H9 (cell line): Measurements from ENCODE around the gene PEPD. TPM values are rescaled to one million over a fixed set of nuclear protein-coding genes. Genes with fewer than 3 reads are reported as not detected.
A peak's percentile ranks its signal among the peaks of the same experiment; 100 is the strongest.

ENCODE experiments used
- DNase-seq: peaks from one replicate; pipeline ENCODE4 v3.0.0-alpha.2; 2017
- H2AFZ ChIP-seq: one replicate; pipeline ENCODE4 v1.6.1; 2013; ENCODE audit warnings: mild to moderate bottlenecking, low read length, control low read depth, moderate library complexity
- H2AK5ac ChIP-seq: 2 replicates; pipeline ENCODE4 v1.6.1; 2013; ENCODE audit warnings: low read length, control low read depth, mixed read lengths; ENCODE audit not compliant: insufficient read length
- H2BK120ac ChIP-seq: one replicate; pipeline ENCODE4 v1.6.1; 2013; ENCODE audit warnings: low read depth, mild to moderate bottlenecking, low read length, control low read depth, inconsistent platforms; ENCODE audit not compliant: poor library complexity, severe bottlenecking
- H2BK12ac ChIP-seq: 2 replicates; pipeline ENCODE4 v1.6.1; 2013; ENCODE audit warnings: low read length, control low read depth, mixed read lengths, low read depth; ENCODE audit not compliant: insufficient read length
- H2BK15ac ChIP-seq: 2 replicates; pipeline ENCODE4 v1.6.1; 2013; ENCODE audit warnings: low read depth, low read length, control low read depth
- H2BK20ac ChIP-seq: one replicate; pipeline ENCODE4 v1.6.1; 2013; ENCODE audit warnings: low read depth, mild to moderate bottlenecking, low read length, control low read depth, inconsistent platforms; ENCODE audit not compliant: poor library complexity, severe bottlenecking
- H2BK5ac ChIP-seq: 2 replicates; pipeline ENCODE4 v1.6.1; 2013; ENCODE audit warnings: low read length, control low read depth, mixed read lengths; ENCODE audit not compliant: insufficient read length
- H3K14ac ChIP-seq: 2 replicates; pipeline ENCODE4 v1.6.1; 2013; ENCODE audit warnings: low read length, control low read depth; ENCODE audit not compliant: insufficient read depth
- H3K18ac ChIP-seq: 2 replicates; pipeline ENCODE4 v1.6.1; 2013; ENCODE audit warnings: low read depth, mild to moderate bottlenecking, mixed read lengths, low read length, control low read depth; ENCODE audit not compliant: insufficient read length
- H3K23ac ChIP-seq: 2 replicates; pipeline ENCODE4 v1.6.1; 2013; ENCODE audit warnings: low read length, control low read depth, mixed read lengths, low read depth; ENCODE audit not compliant: insufficient read length
- H3K23me2 ChIP-seq: 2 replicates; pipeline ENCODE4 v1.6.1; 2013; ENCODE audit warnings: low read depth, mild to moderate bottlenecking, mixed read lengths, low read length, control low read depth; ENCODE audit not compliant: insufficient read length, poor library complexity, severe bottlenecking
- H3K27ac ChIP-seq: 2 replicates; pipeline ENCODE4 v1.5.1; 2013; ENCODE audit warnings: low read length, control low read depth, mixed read lengths, low read depth; ENCODE audit not compliant: insufficient read length
- H3K27me3 ChIP-seq: 2 replicates; pipeline ENCODE4 v1.6.1; 2013; ENCODE audit warnings: low read length, control low read depth, inconsistent platforms; ENCODE audit not compliant: insufficient read depth
- H3K4ac ChIP-seq: 2 replicates; pipeline ENCODE4 v1.6.1; 2013; ENCODE audit warnings: low read depth, mild to moderate bottlenecking, control low read depth, inconsistent platforms, low read length, moderate library complexity
- H3K4me1 ChIP-seq: 2 replicates; pipeline ENCODE4 v1.6.1; 2013; ENCODE audit warnings: low read length, control low read depth, inconsistent platforms; ENCODE audit not compliant: insufficient read depth
- H3K4me2 ChIP-seq: 2 replicates; pipeline ENCODE4 v1.6.1; 2013; ENCODE audit warnings: low read length, control low read depth, mixed read lengths; ENCODE audit not compliant: insufficient read length, insufficient read depth
- H3K56ac ChIP-seq: 2 replicates; pipeline ENCODE4 v1.6.1; 2013; ENCODE audit warnings: low read depth, mild to moderate bottlenecking, mixed read lengths, low read length, control low read depth; ENCODE audit not compliant: insufficient read length
- H3K79me1 ChIP-seq: 2 replicates; pipeline ENCODE4 v1.6.1; 2013; ENCODE audit warnings: low read depth, mild to moderate bottlenecking, moderate library complexity, low read length, control low read depth, inconsistent platforms; ENCODE audit not compliant: insufficient read depth, poor library complexity, severe bottlenecking
- H3K79me2 ChIP-seq: 2 replicates; pipeline ENCODE4 v1.6.1; 2013; ENCODE audit warnings: low read length, control low read depth, inconsistent platforms; ENCODE audit not compliant: insufficient read depth
- H3K9ac ChIP-seq: 2 replicates; pipeline ENCODE4 v1.6.1; 2013; ENCODE audit warnings: low read length, control low read depth, mixed read lengths; ENCODE audit not compliant: insufficient read length; ENCODE audit errors: extremely low read depth
- H3K9me3 ChIP-seq: one replicate; pipeline ENCODE4 v1.6.1; 2013; ENCODE audit warnings: low read depth, low read length, inconsistent platforms; ENCODE audit not compliant: control insufficient read depth
- H3T11ph ChIP-seq: one replicate; pipeline ENCODE4 v1.6.1; 2013; ENCODE audit warnings: mild to moderate bottlenecking, low read length, control low read depth, inconsistent platforms
- H4K20me1 ChIP-seq: one replicate; pipeline ENCODE4 v1.6.1; 2013; ENCODE audit not compliant: control insufficient read depth, insufficient read length, insufficient read depth
- H4K5ac ChIP-seq: 2 replicates; pipeline ENCODE4 v1.6.1; 2013; ENCODE audit warnings: low read depth, mild to moderate bottlenecking, mixed read lengths, low read length, control low read depth; ENCODE audit not compliant: insufficient read length
- H4K8ac ChIP-seq: replicated peaks from 2 replicates; pipeline ENCODE4 v1.6.1; 2013; ENCODE audit warnings: low read length, control low read depth, mixed read lengths, low read depth; ENCODE audit not compliant: insufficient read length
- H4K91ac ChIP-seq: 2 replicates; pipeline ENCODE4 v1.6.1; 2013; ENCODE audit warnings: low read depth, mild to moderate bottlenecking, moderate library complexity, mixed read lengths, low read length, control low read depth; ENCODE audit not compliant: insufficient read length
- H3K27ac Mint-ChIP-seq, 3 experiments: 2 replicates in 2 of 3; 3 replicates in 1 of 3; pipeline ENCODE4 v1.8.0; 2020 to 2021; ENCODE audit warnings: mixed read lengths in 3 of 3, mild to moderate bottlenecking in 1 of 3, moderate library complexity in 1 of 3
- H3K27me3 Mint-ChIP-seq: 2 replicates; pipeline ENCODE4 v1.8.0; 2021; ENCODE audit warnings: low read depth, mild to moderate bottlenecking, moderate library complexity, mixed read lengths
- H3K36me3 Mint-ChIP-seq, 3 experiments: 2 replicates in 2 of 3; 3 replicates in 1 of 3; pipeline ENCODE4 v1.8.0; 2020 to 2021; ENCODE audit warnings: low read depth in 3 of 3, mixed read lengths in 3 of 3; ENCODE audit not compliant: insufficient read depth in 1 of 3
- H3K4me1 Mint-ChIP-seq, 2 experiments: 2 replicates each; pipeline ENCODE4 v1.8.0; 2020; ENCODE audit warnings: mixed read lengths in 2 of 2
- H3K4me3 Mint-ChIP-seq, 2 experiments: 2 replicates in 1 of 2; 3 replicates in 1 of 2; pipeline ENCODE4 v1.8.0; 2020 to 2021; ENCODE audit warnings: mild to moderate bottlenecking in 2 of 2, mixed read lengths in 2 of 2, moderate library complexity in 1 of 2
- H3K9me3 Mint-ChIP-seq, 2 experiments: 2 replicates in 1 of 2; 3 replicates in 1 of 2; pipeline ENCODE4 v1.8.0; 2020; ENCODE audit warnings: mild to moderate bottlenecking in 2 of 2, mixed read lengths in 2 of 2, moderate library complexity in 1 of 2
- CTCF ChIP-seq: fragments of 200-600 bp; sonication (generic); conservative IDR thresholded peaks from 3 replicates; pipeline ENCODE4 v1.8.0; 2021; ENCODE audit warnings: antibody characterized with exemption, mild to moderate bottlenecking
- WGBS: extraction: QIAGEN DNeasy Blood & Tissue Kit; methylation state at CpG from one replicate; pipeline ENCODE4 v1.1.7; 2013; ENCODE audit warnings: missing lambda C conversion rate, low lambda C conversion rate, mixed read lengths; ENCODE audit not compliant: insufficient read length; ENCODE audit errors: extremely low coverage; 5-methylcytosine and 5-hydroxymethylcytosine counted together
- total RNA-seq: library from RNA; stranded (reverse); gene quantifications from 2 replicates; pipeline ENCODE4 v1.2.1, GENCODE V29; 2021

The PEPD gene
- total RNA-seq, 1 experiment from 2014 or later, result 52.8 TPM

GRCh38 chr19:33476151-33476707 lies 45.4 kb downstream of the PEPD start:
- Histone ChIP-seq H4K20me1 (no peaks in the 10 kb centered on the region), H3K79me2 (no peaks in the 10 kb centered on the region), H3K9ac (no peak overlapping the region), H3K4me1 (no peaks in the 10 kb centered on the region), H3K23ac (no peak overlapping the region), H2BK20ac (no peak overlapping the region), H3K4me2 (no peak overlapping the region), H3K79me1 (no peaks in the 10 kb centered on the region), H3K27ac (no peak overlapping the region), H3K27me3 (no peaks in the 10 kb centered on the region), H3K23me2 (no peaks in the 10 kb centered on the region), H3K4ac (no peak overlapping the region), H3K56ac (no peak overlapping the region), H4K5ac (no peak overlapping the region), H3K18ac (no peak overlapping the region), H4K91ac (no peak overlapping the region), H2BK12ac (no peak overlapping the region), H4K8ac (no peak overlapping the region), H2AK5ac (no peak overlapping the region), H2BK5ac (no peak overlapping the region), H2BK120ac (no peak overlapping the region), H3K9me3 (no peaks in the 10 kb centered on the region), H2AFZ (no peak overlapping the region), H3T11ph (no peak overlapping the region), H3K14ac (0 out of 2 replicates have a peak overlapping the region, but pooled peaks have one; percentile 31), H2BK15ac (no peak overlapping the region)
- DNase-seq, result peak; percentile 11
- H3K36me3 Mint-ChIP-seq, result peaks cover 11 to 27% (median 21%) of the 10 kb centered on the region in 3 experiments
- no peak overlapping the region for H3K27ac Mint-ChIP-seq
- no CpG with 5 or more reads among the region's 11 CpGs for WGBS
- H3K4me1 Mint-ChIP-seq, result no peaks in the 10 kb centered on the region
- no peak for TF ChIP-seq CTCF
- peaks cover 0 to 2% of the 10 kb centered on the region in 2 experiments; a peak in 2 of 5 replicates for H3K9me3 Mint-ChIP-seq
- no peak overlapping the region for H3K4me3 Mint-ChIP-seq
- no peaks in the 10 kb centered on the region; the same call in 1 of the 2 replicates for H3K27me3 Mint-ChIP-seq
